HuH-7.5 (cell line): ENCODE data around the gene C1QTNF3.
"Not testable (repeated sequence)": the region's sequence is repeated elsewhere in the genome, so short reads cannot be mapped to it uniquely, and the experiment has no call there.

Experiments
- DNase-seq: peaks from one replicate; pipeline ENCODE4 v3.0.0; 2011; ENCODE audit warnings: low spot score

Gene C1QTNF3

DNA sequence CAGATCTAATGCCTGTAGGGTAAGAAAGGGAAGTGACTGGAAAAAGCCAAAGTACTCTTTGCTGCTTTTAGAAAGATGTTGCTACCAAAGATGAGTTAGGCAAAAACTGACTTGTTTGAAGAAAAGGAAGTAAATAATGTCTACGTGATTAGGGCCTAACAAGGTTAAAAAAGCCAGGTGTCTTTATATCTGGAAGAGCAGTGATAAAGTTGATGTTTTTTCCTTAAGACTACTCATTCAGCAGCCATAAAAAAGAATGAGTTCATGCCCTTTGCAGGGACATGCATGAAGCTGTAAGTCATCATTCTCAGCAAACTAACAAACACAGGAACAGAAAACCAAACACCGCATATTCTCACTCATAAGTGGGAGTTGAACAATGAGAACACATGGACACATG is 21.7 kb downstream of the C1QTNF3 start:
- no peak for DNase-seq

DNA sequence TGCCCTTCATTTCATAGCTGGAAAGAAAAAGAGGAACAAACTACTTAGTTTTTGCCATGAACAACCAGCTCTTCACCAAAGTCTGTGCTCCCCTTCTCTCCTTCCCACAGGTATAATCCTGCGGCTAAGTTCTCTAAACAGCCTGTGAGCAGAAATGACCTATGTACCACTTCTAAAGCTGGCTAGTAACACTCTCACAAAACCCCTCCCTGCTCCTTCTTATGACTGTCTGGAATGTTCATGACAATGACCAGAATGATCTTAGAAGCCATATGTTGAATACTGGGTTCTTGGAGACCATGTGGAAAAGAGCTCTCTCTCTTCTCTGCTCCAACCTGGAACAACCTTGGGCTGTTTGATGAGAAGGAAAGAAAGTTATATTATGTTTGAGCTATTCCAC is 22.3 kb downstream of the C1QTNF3 start:
- DNase-seq = no peak

DNA sequence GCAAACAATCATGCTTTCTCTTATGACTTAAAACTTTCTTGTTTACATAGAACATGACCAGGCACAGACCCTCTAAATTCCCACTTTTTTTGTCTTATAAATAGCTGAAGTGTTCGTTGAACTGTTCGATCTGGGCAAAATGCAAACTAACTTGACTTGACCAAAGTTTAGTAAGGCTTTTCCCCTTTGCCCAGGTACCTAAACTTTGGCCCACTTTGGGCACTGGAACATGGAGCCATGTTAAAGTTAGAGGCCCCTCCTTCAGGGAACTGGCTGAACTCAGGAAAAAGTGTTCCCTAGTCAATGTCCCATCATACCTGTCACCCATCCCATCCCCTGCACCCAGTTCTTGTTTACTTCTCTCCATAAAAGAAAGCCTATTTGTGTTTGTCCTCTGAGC is 25.8 kb downstream of the C1QTNF3 start:
- DNase-seq = no peak

DNA sequence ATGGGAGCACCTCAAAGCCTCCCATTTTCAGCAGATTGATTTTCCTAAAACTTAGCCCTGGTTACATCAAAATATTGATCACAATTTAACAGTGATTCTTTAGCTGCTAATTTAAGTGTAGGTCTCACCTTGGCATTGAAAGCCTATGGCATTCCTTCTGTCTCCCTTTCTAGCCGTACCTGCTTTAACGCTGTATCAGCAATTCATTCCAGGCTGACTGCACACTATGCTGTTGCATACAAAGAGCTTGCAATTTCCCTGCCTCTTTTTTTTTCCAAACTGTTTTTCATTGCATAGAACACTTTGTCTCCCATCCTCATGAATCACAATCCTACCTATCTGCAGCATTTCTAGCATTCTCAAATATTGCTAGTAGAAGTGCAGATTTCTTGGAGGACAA is 26.3 kb downstream of the C1QTNF3 start:
- DNase-seq = no peak

DNA sequence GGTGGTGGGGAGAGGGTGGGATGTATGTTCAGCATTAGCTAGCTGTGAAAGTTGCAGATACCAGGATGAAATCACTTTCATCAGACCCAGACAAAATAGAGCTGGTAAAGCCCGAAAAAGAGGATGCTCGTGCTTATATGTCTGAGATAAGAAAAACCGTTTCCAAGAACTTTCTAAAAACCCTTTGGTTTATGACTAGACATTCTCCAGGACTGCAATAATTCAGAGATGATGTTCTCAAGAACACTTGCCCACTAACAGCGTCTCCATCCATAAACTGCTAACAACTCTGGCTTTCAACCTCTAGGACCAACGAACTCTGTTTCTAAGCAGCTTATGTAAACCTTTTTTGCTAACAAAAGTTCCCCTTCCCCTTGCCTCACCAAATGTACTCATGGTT is 26.8 kb downstream of the C1QTNF3 start:
- DNase-seq = no peak

DNA sequence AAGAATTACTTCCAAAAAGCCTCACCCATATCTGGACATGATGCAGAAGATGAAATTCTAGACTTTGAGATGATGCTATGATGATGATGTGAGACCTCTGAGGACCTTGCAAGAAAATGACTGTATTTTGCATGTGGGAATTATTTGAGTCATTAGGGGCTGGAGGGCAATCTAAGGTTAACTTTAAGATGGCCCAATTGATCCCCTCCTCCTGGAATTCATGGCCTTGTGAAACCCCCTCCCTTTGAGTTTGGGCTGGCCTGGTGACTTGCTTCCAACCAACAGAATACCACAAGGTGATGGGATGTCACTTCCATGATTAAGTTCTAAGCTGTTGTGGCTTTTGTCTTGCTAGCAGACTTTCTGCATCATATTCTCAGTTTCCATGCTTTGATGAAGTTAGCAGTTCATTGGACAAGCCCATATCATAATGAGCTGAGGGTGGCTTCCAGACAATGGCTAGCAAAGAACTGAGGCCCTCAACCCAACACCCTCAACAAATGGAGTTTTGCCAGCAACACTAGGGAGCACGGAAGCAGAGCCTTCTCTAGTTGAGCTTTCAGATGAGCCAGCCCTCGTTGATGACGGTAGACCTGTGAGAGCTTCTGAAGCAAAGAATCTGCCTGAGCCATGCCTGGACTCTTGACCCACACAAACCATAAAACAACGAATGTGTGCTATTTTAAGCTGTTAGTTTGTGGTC is 27.7 kb downstream of the C1QTNF3 start:
- DNase-seq = no peak

DNA sequence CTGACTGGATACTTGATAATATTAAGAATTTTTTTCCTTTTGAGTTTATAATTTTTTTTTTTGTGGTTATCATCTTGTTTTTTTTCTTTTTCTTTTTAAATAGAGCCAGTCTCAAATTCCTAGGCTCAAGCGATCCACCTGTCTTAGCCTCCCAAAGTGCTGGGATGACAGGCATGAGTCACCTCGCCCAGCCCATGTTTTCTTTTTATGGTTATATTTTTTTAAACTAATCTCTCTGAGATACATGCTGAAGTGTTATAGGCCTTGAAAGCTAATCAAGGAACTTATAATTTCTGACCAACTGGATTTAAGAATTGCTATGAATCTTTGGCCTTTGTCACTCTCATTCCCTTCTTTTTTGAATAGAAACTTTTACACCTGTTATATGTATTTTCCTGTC is 28.4 kb downstream of the C1QTNF3 start:
- no peak for DNase-seq

DNA sequence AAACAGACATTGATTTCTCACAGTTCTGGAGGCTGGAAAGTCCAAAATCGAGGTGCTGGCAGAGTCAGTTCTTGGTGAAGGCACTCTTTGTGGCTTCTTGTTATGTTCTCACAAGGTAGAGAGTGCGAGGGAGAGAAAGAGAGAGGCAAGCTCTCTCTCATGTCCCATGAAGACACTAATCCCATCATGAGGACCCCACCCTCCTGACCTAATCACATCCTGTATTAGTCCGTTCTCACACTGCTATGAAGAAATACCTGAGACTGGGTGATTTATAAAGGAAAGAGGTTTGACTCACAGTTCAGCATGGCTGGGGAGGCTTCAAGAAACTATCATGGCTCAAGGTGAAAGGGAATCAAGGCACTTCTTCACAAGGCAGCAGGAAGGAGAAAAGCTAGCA is 29.5 kb downstream of the C1QTNF3 start:
- DNase-seq = no peak

DNA sequence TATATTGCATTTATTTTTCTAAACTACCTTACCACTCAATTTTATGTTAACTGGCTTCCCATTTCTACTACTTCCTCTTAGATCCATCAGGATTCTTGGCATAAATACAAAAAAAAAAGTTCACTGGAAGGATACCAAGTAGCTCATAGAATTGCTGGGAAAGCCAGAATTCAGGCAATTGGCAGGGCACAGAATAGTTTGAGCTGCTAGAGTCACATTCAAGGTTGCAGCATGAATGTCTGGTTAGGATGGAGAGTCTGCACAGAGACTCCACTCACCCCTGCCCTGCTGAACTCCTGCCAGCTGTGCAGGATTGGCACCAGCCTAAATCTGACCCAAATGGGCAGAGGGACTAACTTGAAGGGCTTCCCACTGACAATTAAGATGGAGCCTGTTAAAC is 30.2 kb downstream of the C1QTNF3 start:
- no peak for DNase-seq

DNA sequence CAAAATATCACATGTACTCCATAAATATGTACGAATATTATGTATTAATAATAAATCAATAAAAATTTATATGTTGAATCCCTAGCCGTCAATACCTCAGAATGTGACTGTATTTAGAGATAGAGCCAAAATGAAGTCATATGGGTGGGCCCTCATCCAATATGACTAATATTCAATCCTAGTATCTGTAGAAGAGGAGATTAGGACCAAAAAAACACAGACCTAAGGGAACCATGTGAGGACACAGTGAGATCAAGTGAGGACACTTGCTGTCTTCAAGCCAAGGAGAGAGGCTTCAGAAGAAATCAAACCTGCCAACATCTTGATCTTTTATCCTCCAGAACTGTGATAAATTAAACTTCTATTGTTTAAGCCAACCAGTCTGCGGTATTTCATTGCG is 31.5 kb downstream of the C1QTNF3 start:
- DNase-seq = no peak

DNA sequence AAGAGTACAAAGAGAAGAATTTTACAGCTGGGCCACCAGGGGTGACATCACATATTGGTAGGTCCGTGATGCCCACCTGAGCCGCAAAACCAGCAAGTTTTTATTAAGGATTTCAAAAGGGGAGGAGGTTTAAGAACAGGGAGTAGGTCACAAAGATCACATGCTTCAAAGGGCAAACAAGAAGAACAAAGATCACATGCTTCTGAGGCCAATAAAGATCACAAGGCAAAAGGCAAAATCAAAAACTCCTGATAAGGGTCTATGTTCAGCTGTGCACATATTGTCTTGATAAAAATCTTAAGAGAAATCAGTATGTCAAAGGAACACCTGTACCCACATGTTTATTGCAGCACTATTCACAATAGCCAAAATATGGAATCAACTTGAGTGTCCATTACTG is 32.9 kb downstream of the C1QTNF3 start:
- not testable (repeated sequence) for DNase-seq

DNA sequence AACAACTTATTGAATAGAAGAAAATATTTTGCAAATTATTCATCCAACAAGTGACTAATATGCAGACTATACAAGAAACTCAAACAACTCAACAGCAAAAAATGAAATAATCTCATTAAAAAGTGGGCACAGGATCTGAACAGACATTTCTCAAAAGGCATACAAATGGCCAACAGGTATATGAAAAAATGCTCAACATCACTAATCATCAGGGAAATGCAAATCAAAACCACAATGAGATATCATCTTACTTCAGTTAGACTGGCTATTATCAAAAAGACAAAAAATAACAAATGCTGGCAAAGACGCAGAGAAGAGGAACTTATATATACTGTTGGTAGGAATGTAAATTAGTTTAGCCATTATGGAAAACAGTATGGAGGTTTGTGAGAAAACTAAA is 33.4 kb downstream of the C1QTNF3 start:
- DNase-seq = no peak

DNA sequence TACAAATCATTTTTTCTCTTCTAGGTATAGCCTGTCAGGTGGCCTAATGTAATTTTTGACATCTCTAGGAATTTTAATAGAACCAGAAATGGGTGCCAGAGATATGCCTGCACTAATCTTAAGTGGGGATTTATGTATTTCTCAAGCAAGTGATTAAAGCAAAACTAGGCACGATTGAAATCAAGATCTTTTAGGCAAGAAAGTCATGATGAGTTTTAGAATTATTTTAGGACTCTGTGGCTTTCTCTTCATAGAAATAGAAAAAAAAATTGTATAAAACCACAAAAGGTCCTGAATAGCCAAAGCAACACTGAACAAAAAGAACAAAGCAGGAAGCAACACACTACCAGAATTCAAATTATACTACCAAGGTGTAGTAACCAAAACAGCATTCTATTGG is 34.2 kb downstream of the C1QTNF3 start:
- no peak for DNase-seq

DNA sequence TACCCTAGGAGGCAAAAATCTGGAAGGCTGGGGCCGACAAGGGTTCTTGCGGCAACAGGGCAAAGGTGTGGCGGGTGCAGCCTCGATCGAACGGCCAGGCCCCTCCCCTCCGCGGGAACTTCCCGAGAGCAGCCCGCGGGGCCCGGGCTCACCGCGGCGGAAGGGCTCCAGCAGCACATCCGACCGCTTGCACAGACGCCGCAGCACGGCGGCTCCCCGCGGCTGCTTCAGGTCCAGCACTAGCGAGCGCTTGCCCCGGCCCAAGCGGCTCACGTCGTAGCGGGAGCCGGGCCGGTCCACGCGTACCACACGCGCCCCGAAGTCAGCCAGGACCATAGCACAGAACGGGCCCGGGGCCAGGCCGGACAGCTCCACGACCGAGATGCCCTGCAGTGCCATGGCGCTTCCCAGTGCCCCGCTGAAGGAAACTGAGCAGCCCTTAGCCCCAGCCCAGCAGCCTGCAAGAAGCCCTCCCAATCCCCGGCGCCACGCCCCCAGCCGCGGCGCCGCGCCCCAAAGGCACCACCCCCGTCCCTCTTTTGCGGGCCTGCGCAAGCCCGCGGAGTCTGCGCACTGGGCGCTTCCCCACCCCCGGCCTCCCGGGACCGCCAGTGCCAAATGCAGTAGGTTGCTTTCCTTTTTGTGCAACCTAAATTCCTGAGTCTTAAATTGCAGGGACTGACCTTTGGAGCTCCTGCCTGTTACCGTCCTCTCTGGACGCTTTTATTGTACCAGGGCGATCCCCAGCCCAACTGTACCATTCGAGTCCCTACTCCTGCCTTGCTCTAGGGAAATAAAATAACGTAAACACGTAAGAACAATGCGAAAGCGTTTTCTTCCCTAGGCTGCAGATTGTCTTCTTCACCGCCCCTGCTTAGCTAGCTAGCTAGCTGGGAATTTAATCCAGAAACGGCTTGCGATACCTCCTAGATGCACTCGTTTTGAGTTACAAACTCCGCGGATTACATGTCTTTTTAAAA is 35.1 kb downstream of the C1QTNF3 start, which contains the start of gene AMACR:
Gene AMACR, minus strand, starts transcription at position 430 of the 980 bp plus-strand sequence. Its CDS starts 31 bp downstream, at position 399.
- DNase-seq = peak; percentile 93

DNA sequence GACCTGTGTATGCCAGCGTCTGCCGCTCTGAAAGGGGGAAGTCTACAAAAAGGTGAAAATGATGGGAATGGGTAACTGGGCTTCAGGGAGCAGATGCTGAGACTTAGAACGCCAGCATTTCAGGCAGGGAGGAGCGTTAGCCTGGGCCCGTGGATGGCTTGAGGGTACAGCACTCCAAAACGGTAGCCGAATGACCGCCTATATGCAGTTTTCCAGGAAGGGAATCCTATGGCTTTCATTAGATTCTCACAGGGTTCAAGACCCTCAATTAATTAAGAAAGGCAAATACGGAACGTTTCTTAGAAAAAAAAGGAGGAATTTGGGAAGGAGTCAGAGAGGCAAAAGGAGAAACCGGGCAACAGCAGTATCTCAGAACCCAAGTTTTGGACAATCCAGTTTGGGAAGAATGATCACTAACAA is 35.8 kb downstream of the C1QTNF3 start:
- no peak for DNase-seq

DNA sequence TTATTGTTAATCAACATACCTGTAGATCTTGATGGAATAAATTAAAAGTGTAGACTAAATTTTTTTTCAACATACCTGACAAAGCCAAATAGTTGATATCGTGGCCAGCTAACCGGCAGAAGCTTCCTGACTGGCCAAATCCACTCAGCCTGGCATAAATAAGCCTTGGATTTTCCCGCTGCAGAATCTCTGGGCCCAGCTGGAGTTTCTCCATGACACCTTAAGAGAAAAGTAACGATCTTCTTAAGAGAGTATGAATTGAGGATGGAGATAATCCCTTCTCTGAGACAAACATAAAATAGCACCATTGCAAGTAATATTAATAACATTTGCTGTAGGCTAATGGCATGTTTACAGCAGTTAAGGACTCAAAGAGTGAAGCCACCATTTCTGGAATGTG is 37.3 kb downstream of the C1QTNF3 start:
- no peak for DNase-seq

DNA sequence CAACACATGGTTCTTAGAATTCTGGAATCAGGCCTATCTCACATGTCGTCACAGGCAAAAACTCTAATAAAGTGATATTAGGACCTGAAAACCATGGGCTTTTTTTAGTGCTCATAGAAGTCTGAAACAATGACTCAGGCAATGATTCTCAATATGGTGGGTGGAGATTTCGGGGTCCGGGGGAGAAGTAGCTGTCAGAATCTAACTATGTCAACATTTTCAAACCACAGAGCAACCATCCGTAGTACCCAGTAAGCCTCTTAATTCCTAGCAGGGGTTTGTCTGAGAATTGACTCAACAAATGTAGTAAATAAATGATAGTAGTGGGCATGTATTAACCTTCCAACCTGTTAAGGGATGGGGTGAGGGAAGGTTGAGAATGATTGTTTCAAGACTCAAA is 37.8 kb downstream of the C1QTNF3 start:
- DNase-seq = no peak

DNA sequence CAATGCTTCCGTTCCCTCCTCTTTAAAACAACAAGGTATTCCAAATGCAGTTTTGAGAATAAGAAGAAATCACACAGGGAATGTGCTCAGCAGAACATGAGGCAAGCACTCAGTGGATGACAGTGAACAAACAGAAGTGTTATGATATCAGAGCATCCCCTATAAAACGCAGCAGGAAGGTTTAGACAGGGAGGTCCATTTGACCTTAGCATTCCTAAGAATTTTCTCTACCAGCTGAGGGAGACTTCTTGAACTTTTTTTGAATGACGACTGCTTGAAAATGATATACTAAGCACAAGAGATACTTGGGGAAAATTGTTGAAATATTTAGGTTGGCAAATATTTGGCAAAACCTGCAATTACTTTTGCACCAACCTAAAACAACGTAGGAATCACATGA is 39.1 kb downstream of the C1QTNF3 start:
- no peak for DNase-seq

DNA sequence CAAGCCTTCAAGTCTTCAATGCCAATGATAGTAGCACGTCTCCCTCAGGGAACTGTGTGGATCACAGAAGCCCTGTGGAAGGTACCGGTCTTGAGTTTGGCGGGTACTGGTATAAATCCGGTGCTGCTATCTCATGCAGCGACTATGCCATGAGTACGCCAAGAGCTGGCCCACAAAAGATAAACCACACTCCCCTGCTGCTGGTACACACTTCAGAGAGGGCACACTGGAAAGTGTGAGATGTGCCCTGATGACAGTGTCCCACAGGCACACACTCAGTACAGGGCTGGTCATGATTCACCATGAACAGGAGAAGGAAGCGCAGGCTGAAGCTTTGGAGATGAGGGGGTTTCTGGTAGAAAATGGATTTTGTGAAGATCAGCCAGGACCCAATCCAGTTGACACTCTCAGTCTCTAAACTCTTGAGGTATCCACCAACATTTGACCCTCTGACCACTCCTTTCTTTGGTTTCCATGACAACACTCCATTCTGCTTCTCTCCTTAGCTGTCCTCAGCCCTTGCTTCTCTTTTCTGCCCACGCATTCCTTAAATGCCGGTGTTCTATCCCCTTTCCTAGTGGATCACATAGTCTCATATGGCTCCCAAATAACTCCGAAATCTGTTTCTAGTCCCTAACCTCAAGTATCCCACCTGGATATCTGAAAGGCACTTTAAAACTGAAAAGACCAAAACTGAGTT is 40.2 kb downstream of the C1QTNF3 start:
- no peak for DNase-seq

DNA sequence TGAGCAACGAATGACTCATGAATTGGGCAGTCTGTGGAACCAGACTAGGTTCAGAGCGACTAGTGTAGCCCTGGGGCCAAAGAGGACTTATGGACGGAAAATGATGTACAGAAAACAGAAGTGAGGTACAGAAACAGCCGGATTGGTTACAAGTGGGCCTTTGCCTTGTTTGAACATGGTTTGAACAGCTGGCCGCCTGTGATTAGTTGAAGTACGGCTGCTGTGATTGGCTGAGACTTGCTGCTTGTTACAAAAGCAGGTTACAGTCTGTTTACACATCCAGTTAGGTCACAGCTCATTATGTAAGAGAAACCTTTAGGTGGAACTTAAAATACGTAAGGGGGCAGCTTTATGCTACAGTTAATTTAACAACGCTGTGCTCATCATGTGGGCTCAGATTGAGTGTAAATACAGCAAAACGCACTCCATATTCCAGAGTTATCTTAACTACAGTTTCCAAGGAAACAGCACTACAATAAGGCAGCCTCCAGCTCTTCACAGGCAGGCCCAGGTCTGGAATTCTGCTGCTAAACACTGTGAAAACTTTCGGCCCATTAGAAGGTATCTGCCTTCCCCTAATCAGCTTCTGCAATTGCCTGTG is 41.7 kb downstream of the C1QTNF3 start:
- DNase-seq = peak; percentile 68

DNA sequence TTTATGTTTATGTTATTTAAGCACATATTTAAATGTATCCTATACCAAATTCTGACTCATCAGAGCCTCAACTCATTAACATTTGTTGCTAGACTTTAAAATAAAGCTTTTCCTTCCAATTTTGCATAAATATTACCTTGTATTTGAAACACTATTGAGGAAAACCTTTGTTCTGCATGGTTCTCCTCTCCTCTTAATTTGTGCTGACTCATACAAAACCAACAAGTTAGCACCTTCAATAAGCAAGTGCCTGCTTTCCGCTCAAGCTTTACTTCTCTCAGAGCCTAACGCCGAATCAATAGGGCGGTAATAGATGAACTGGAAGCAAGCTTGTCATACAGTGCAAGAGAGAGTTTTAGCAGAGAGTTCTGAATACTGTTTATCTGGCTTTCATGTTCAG is 43.0 kb downstream of the C1QTNF3 start:
- DNase-seq = no peak

DNA sequence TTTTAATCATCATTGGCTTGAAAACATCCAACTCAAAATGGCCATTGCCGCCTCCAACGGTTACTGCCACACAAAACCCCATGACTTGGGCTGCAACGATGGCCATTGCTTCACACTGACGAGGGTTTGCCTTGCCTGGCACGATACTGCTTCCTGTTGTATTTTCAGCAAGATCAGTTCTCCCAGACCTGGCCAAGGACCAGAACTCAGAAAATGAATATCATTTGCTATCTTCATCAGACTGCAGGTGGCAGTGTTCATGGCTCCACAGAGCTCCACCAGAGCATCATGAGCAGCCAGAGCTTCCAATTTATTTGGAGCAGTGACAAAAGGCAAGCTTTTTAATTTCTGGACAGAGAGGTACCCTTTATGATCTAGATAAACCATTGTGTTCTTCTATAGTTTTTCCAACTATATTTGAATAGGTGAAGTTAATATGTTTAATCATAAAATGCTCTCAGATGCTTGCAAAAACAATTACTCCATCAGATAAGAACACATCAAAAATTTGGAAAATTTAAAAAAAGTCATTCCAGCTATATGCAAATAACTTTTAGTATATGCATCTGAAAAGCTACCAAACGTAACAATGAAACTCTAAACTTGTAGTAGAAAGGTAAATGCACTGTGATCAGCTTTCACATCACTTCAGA is 45.6 kb downstream of the C1QTNF3 start:
- DNase-seq = peak; percentile 55
